ENCODE measurements around the gene GALNTL6. TPM values are rescaled to one million over a fixed set of nuclear protein-coding genes. Genes with fewer than 3 reads are reported as not detected.

Gene GALNTL6
- total RNA-seq, 1 experiment from 2014 or later: not detected

DNA sequence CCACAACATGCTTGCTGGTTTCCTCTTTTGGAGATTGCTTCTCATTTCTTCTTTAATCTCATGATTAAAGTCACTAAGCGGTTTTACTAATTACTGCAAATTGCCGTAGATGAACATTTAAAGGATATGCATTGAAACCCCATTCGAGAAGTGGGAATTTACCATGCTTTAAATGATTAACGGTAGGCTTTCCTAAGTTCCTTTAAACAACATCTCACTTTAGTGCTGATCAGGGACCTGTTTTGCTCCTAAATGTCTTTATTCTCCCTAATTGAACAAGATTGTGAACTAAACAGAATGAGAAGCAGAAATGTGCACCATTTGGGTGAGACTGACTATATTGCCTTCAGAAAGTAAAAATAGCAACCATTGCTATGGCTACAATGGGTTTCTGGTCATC, 430.3 kb downstream of the GALNTL6 start:
- Mint-ChIP-seq H3K27ac (no peak overlapping the region), H3K9me3 (peaks cover 10 to 11% of the 10 kb centered on the region in 2 experiments; a peak in 4 of 5 replicates), H3K4me1 (no peaks in the 10 kb centered on the region), H3K4me3 (no peak overlapping the region), H3K27me3 (ENCODE audit: low read depth) (no peaks in the 10 kb centered on the region), H3K36me3 (ENCODE audit: insufficient read depth in 1 of 3, low read depth in 3 of 3) (peaks cover 4 to 15% (median 5%) of the 10 kb centered on the region in 3 experiments; a peak in 5 of 7 replicates)
- Histone ChIP-seq H3K14ac (ENCODE audit: insufficient read depth, low read length) (no peak overlapping the region), H2BK12ac (ENCODE audit: insufficient read length, low read depth, low read length) (no peak overlapping the region), H3K18ac (ENCODE audit: insufficient read length, low read depth, low read length) (no peak overlapping the region), H3T11ph (ENCODE audit: low read length) (no peak overlapping the region), H3K9me3 (ENCODE audit: control insufficient read depth, low read depth, low read length) (no peaks in the 10 kb centered on the region), H4K91ac (ENCODE audit: insufficient read length, low read depth, low read length) (no peak overlapping the region), H2AFZ (ENCODE audit: low read length) (no peak overlapping the region), H3K9ac (ENCODE audit: extremely low read depth, insufficient read length, low read length) (no peak overlapping the region), H2BK120ac (ENCODE audit: low read depth, low read length, poor library complexity, severe bottlenecking) (no peak overlapping the region), H3K27ac (ENCODE audit: insufficient read length, low read depth, low read length) (no peak overlapping the region), H4K5ac (ENCODE audit: insufficient read length, low read depth, low read length) (no peak overlapping the region), H3K27me3 (ENCODE audit: insufficient read depth, low read length) (no peaks in the 10 kb centered on the region), H3K79me2 (ENCODE audit: insufficient read depth, low read length) (no peaks in the 10 kb centered on the region), H2BK5ac (ENCODE audit: insufficient read length, low read length) (no peak overlapping the region), H2BK15ac (ENCODE audit: low read depth, low read length) (no peak overlapping the region), H3K23me2 (ENCODE audit: insufficient read length, low read depth, low read length, poor library complexity, severe bottlenecking) (no peaks in the 10 kb centered on the region), H3K23ac (ENCODE audit: insufficient read length, low read depth, low read length) (no peak overlapping the region), H3K56ac (ENCODE audit: insufficient read length, low read depth, low read length) (no peak overlapping the region), H4K20me1 (ENCODE audit: control insufficient read depth, insufficient read depth, insufficient read length) (no peaks in the 10 kb centered on the region), H3K4me2 (ENCODE audit: insufficient read depth, insufficient read length, low read length) (no peak overlapping the region), H3K79me1 (ENCODE audit: insufficient read depth, low read depth, low read length, poor library complexity, severe bottlenecking) (no peaks in the 10 kb centered on the region), H2AK5ac (ENCODE audit: insufficient read length, low read length) (no peak overlapping the region), H2BK20ac (ENCODE audit: low read depth, low read length, poor library complexity, severe bottlenecking) (no peak overlapping the region), H3K4ac (ENCODE audit: low read depth, low read length) (no peak overlapping the region), H3K4me1 (ENCODE audit: insufficient read depth, low read length) (no peaks in the 10 kb centered on the region), H4K8ac (replicated peaks; ENCODE audit: insufficient read length, low read depth, low read length) (no peak overlapping the region)
- no peak for TF ChIP-seq CTCF (conservative IDR thresholded peaks at IDR 0.05)
- WGBS (ENCODE audit: extremely low coverage, insufficient read length, low lambda C conversion rate): no CpG with 5 or more reads among the region's 4 CpGs
- DNase-seq: no peak
